K562 (cell line): Measurements from ENCODE around the gene TMEM123.

ENCODE experiments used
- ETV5 ChIP-seq: sonication (generic); formaldehyde crosslinking; IDR thresholded peaks from 2 replicates; pipeline ENCODE4 v1.4.0; 2020; ENCODE audit warnings: low read depth, mild to moderate bottlenecking, missing genetic modification reagents
- NELFE ChIP-seq: IDR thresholded peaks from 2 replicates; pipeline ENCODE4 v1.6.1; 2011; ENCODE audit warnings: mild to moderate bottlenecking; ENCODE audit not compliant: insufficient read depth, insufficient read length
- RCOR1 ChIP-seq, 2 experiments: IDR thresholded peaks; 2 replicates each; pipeline ENCODE4 v1.6.1; 2012; ENCODE audit warnings: low read depth in 2 of 2, low read length in 2 of 2, borderline replicate concordance in 1 of 2, improper control_type of control experiment in 1 of 2

GRCh38 chr11:102400603-102401002 is 52.0 kb downstream of the TMEM123 start:
- no peak for TF ChIP-seq NELFE
- no peak for TF ChIP-seq RCOR1 (IDR thresholded peaks at IDR 0.05; ENCODE audit: borderline replicate concordance in 1 of 2, low read depth in 2 of 2, low read length in 2 of 2)
- no peak for TF ChIP-seq ETV5
